ENCODE results near the gene SLC30A5.
"Not testable (repeated sequence)": the region's sequence is repeated elsewhere in the genome, so short reads cannot be mapped to it uniquely, and the experiment has no call there.

SLC30A5 gene

DNA sequence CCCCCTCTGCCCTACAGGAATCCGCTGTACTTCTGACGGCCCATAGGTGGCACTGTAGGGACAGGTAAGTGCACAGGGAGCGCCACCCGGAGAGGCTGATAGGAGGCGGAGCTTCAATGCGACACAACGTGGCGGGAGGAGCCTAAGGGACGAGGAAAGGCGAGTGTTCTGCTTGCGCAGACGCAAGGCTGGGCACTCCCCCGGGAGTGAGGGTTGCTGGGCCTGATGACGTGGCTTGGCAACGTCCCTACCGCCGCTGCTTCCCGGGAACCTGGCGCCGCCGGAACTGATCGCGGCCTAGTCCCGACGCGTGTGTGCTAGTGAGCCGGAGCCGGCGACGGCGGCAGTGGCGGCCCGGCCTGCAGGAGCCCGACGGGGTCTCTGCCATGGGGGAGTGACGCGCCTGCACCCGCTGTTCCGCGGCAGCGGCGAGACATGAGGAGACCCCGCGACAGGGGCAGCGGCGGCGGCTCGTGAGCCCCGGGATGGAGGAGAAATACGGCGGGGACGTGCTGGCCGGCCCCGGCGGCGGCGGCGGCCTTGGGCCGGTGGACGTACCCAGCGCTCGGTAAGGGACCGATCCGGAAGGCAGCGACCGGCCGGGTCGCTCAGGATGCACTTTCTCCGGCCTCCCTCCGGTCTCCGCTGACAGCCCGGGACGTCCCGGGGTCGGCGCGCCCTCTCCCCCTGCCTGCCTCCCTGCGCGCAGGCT, at the start of gene SLC30A5:
Gene SLC30A5 (plus strand): TSS at position 244 of the 712 bp plus-strand sequence. CDS start 242 bp downstream, at position 486.
- DNase-seq (ENCODE audit: low read depth in 2 of 2) = peak; percentile 92 to 93

DNA sequence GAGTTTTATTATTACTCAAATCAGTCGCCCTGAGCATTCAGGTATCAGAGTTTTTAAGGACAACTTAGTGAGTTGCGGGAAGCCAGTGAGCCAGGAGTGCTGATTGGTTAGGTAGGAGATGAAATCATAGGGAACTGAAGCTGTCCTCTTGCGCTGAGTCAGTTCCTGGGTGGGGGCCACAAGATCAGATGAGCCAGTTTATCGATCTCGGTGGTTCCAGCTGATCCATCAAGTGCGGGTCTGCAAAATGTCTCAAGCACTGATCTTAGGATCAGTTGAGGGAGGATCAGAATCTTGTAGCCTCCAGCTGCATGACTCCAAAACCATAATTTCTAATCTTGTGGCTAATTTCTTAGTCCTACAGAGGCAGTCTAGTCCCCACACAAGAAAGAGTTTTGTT, 48.6 kb upstream of the SLC30A5 start:
- DNase-seq (ENCODE audit: low read depth in 2 of 2) = not testable (repeated sequence)

- DNase-seq (ENCODE audit: low read depth in 2 of 2) = no peak
These were observed 47.3 kb upstream of the SLC30A5 start for GRCh38 chr5:69046375-69046957.

GRCh38 chr5:69048230-69048629, 45.6 kb upstream of the SLC30A5 start:
- no peak for DNase-seq (ENCODE audit: low read depth in 2 of 2)

- DNase-seq (ENCODE audit: low read depth in 2 of 2) = no peak
These were observed 44.7 kb upstream of the SLC30A5 start for GRCh38 chr5:69049151-69049550.

DNA sequence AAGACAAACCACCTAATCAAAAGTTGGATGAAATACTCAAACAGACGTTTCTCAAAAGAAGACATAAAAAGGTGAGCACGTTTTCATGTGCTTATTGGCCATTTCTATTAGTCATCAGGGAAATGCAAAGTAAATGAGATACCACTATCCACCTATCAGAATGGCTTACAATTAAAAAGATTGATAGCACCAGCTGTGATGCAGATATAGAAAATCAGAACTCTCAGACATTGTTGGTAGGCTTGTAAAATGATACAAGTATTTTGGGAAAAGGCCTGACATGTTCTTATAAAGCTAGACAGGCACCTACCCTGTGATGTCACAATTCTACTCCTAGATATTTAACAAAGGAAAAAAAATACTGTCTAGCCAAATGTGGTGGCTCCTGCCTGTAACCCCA, 44.0 kb upstream of the SLC30A5 start:
- no peak for DNase-seq (ENCODE audit: low read depth in 2 of 2)

- DNase-seq (ENCODE audit: low read depth in 2 of 2) = no peak
These were observed 43.6 kb upstream of the SLC30A5 start for GRCh38 chr5:69050214-69050613.

- no peak for DNase-seq (ENCODE audit: low read depth in 2 of 2)
These were observed 41.6 kb upstream of the SLC30A5 start for GRCh38 chr5:69052181-69052580.

DNA sequence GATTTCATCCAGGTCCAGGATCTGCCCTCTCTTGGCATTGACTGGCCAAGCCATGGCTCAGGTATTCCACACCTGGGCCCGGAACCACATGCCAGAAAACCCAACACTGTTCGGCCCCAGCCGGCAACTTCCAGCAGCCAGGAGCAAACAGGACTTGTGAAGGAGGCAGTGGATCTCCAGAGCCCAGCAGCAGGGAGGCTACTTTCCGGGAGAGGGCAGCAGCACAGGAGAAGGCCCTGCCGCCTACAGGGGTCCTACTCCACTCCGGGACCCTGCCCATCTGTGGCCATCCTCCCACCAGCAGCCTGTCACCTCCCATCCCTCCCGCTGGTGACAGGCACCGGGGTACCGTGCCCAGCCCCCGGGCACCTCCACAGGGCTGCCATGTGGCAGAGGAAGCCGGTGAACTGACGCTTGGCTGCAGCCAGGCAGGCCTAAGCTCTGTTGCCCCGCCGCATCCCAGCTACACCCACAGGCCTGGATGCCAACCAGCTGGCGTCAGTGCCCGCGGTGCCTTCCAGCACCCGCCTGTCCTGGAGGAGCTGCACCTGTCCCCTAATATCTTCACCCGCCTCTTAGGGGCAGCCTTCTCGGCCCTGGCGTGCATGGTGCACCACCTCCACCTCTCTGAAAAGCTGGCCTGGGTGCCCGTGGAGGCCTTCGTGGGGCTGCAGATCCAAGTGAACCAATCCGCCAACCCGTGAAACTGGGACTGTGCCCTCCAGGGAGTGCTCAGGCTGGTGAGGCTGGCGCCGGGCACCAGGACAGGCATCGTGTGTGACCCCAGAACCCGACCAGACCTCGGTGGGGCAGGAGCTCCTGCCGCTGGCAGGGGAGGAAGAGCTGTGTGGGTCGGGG, 18.9 kb upstream of the SLC30A5 start:
- no peak for DNase-seq (ENCODE audit: low read depth in 2 of 2)

- no peak for DNase-seq (ENCODE audit: low read depth in 2 of 2)
These were observed 18.2 kb upstream of the SLC30A5 start for GRCh38 chr5:69075522-69076179.

DNA sequence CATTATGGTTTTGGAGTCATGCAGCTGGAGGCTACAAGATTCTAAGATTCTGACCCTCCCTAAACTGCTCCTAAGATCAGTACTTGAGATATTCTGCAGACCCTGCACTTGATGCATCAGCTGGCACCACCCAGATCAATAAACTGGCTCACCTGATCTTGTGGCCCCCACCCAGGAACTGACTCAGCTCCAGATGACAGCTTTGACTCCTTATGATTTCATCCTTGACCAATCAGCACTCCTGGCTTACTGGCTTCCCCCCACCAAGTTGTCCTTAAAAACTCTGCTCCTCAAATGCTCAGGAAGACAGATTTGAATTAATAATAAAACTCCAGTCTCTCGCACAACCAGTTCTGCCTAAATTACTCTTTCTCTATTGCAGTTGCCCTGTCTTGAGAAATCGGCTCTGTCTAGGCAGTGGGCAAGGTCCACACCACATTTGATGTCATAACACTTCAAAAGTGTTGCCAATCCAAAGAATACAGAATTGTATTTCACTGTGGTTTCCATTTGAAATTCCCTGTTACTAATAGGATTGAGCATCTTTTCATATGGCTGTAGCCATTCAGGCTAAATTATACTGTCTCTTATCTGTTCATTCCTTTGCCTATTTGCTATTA, 14.8 kb upstream of the SLC30A5 start:
- no peak for DNase-seq (ENCODE audit: low read depth in 2 of 2)

GRCh38 chr5:69079556-69079955, 14.3 kb upstream of the SLC30A5 start:
- DNase-seq (ENCODE audit: low read depth in 2 of 2) = no peak

DNA sequence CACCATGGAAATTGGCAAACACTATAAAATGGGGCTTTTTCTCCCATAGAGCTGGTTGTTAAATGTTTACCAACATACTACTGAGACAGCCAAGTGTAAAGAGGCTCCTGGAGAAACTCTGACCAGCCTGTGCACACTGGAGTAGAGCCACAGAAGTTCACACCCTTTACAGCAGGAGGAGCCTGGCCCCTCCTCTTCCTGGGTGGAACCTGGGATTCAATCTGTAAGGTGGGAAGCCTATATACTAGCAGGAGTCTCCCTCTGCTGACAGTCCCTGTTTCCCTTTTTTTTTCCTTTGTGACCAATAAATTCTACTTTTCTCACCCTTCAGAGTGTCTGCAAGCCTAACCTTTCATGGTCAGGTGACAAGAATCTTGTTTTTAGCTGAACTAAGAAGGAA, 10.4 kb upstream of the SLC30A5 start:
- no peak for DNase-seq (ENCODE audit: low read depth in 2 of 2)

GRCh38 chr5:69084195-69084594, 9.6 kb upstream of the SLC30A5 start:
- DNase-seq (ENCODE audit: low read depth in 2 of 2) = no peak

- DNase-seq (ENCODE audit: low read depth in 2 of 2) = no peak
These were observed 8.9 kb upstream of the SLC30A5 start for GRCh38 chr5:69084903-69085302.

DNA sequence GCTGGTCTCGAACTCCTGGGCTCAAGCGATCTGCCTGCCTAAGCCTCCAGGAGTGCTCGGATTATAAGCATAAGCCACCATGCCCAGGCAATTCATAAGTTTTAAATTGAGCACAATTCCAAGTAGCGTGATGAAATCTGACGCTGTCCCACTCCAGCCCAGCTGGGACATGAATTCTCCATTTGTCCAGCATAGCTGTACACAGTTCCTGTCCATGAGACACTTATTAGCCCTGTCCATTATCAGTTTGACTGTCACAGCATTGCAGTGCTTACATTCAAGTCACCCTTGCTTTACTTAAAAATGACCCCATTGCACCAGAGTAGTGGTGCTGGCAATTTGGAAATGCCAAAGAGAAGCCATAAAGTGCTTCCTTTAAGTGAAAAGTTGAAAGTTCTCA, 7.6 kb upstream of the SLC30A5 start:
- DNase-seq (ENCODE audit: low read depth in 2 of 2) = no peak

- DNase-seq (ENCODE audit: low read depth in 2 of 2) = not testable (repeated sequence)
These were observed 5.8 kb upstream of the SLC30A5 start for GRCh38 chr5:69088006-69088405.

GRCh38 chr5:69090158-69090557, 3.7 kb upstream of the SLC30A5 start:
- no peak for DNase-seq (ENCODE audit: low read depth in 2 of 2)

DNA sequence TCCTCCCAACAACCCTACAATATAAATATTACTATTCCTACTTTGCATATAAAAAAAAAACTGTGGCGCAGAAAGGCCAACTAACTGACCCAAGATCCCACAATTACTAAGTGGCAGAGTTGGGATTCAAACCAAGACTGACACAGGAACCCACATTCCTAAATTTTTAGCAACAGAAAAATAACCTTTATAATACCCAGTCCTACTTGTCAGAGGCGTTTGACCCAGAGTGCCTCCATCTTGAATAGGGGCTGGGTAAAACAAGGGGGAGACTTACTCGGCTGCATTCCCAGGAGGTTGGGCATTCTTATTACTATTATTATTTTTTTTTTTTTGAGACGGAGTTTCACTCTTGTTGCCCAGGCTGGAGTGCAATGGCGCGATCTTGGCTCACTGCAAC, 2.0 kb upstream of the SLC30A5 start:
- DNase-seq (ENCODE audit: low read depth in 2 of 2) = no peak

- DNase-seq (ENCODE audit: low read depth in 2 of 2) = no peak
These were observed 845 bp upstream of the SLC30A5 start for GRCh38 chr5:69092969-69093368.

- DNase-seq (ENCODE audit: low read depth in 2 of 2) = no peak
These were observed 5.5 kb downstream of the SLC30A5 start for GRCh38 chr5:69099302-69099701.

GRCh38 chr5:69103521-69103920, 9.7 kb downstream of the SLC30A5 start:
- no peak for DNase-seq (ENCODE audit: low read depth in 2 of 2)
